GM08714 (cell line): ENCODE measurements around the gene SCFD2.
A peak's percentile ranks its signal among the peaks of the same experiment; 100 is the strongest.

Experiments used
- H3K4me3 ChIP-seq: fragments of 200-500 bp; sonication (Bioruptor generic); 2 replicates; pipeline ENCODE4 v1.5.1; 2014; ENCODE audit warnings: mild to moderate bottlenecking, low read length, inconsistent platforms
- ZNF274 ChIP-seq: IDR thresholded peaks from 2 replicates; pipeline ENCODE4 v1.6.1; 2012; ENCODE audit warnings: mild to moderate bottlenecking, low read depth, low read length

Gene SCFD2

GRCh38 chr4:52862639-52863161, 503.2 kb downstream of the SCFD2 start:
- no peak for TF ChIP-seq ZNF274

GRCh38 chr4:52861879-52862616, 503.8 kb downstream of the SCFD2 start, which contains the start of gene RASL11B:
RASL11B (plus strand) TSS chr4:52862317; CDS start chr4:52862508, 191 bp downstream.
- no peak for TF ChIP-seq ZNF274
- H3K4me3 ChIP-seq = peak within 1 kb of the TSS; percentile 63; the same call in 1 of the 2 replicates

More at GRCh38 chr4:52862639-52863161, 503.2 kb downstream of the SCFD2 start:
- H3K4me3 ChIP-seq = peak overlapping the region; percentile 63; the same call in 1 of the 2 replicates

DNA sequence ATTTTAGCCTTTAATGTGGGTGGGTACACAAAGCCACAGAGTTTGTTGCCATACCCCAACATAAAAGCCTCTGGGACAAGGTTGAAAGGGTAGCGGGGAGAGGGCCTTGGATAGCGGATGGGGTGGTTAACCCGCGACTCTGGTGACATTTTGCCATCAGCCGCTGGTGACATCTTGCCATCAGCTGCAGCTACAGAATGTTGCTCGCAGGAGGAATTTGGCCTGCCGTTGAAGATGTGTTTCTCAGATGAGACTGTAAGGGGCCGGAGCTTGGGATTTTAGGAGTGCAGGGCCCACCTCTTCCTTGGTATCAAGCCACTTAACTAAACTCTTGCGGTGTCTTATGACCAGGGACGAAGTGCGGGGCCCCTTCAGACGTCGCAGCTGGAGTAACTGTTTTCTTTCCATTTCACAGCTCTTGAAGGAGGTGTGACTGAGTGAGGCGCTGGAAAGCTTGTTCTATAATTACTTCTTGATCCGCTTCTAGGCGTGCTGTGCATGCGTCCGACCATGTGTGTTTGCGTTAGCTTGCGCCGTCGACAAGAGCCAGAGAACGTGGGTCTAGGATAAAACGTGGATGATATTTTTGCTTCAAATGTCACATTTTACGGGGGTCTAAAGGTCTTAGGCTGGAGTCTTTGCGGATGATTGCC, 504.6 kb downstream of the SCFD2 start:
- TF ChIP-seq ZNF274 = no peak
- peak overlapping the region; percentile 58; the same call in 1 of the 2 replicates for H3K4me3 ChIP-seq

GRCh38 chr4:52860361-52860760, 505.5 kb downstream of the SCFD2 start:
- no peak for TF ChIP-seq ZNF274
- H3K4me3 ChIP-seq = no peak overlapping the region

- no peak for TF ChIP-seq ZNF274
- H3K4me3 ChIP-seq = no peak overlapping the region
Observed at GRCh38 chr4:52856801-52857200, 509.1 kb downstream of the SCFD2 start.

GRCh38 chr4:52853351-52853750, 512.5 kb downstream of the SCFD2 start:
- no peak for TF ChIP-seq ZNF274
- no peak overlapping the region for H3K4me3 ChIP-seq

GRCh38 chr4:52852711-52853110, 513.1 kb downstream of the SCFD2 start:
- H3K4me3 ChIP-seq = no peak overlapping the region
- no peak for TF ChIP-seq ZNF274

- no peak for TF ChIP-seq ZNF274
- no peak overlapping the region for H3K4me3 ChIP-seq
Observed at GRCh38 chr4:52852041-52852440, 513.8 kb downstream of the SCFD2 start.

DNA sequence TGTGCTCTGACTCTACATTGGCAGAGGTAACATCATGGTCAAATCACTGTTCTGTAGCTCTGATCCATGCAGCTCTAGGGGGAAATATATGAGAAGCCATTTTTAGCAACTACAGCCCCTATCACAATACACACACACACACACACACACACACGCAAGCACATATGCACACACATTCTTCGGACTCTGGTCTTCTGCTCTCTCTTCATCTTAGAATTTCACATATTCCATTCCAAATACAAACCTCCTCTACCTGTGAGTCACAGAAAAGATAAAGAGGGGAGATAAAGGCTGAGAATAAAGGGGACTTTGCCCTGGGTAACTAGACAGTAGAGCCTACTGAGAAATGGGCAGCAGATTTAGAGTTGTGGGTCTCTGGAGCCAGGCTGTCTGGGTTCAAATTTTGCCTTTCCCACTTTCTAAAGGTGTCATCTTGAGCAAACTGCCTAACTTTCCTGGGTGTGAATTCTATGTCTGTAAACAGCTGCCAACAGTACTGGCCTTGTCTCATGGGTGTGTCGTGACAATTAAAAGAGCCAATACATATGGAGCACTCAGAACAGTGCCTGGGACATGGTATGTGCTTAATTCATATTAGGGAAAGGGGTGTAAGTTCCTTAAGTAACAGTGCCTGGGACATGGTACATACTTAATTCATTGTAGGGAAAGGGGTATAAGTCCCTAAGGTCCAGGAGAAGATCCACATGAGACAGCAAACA, 515.3 kb downstream of the SCFD2 start:
- no peak for TF ChIP-seq ZNF274
- H3K4me3 ChIP-seq = no peak overlapping the region

- no peak overlapping the region for H3K4me3 ChIP-seq
- no peak for TF ChIP-seq ZNF274
Observed at GRCh38 chr4:52848254-52848653, 517.6 kb downstream of the SCFD2 start.

DNA sequence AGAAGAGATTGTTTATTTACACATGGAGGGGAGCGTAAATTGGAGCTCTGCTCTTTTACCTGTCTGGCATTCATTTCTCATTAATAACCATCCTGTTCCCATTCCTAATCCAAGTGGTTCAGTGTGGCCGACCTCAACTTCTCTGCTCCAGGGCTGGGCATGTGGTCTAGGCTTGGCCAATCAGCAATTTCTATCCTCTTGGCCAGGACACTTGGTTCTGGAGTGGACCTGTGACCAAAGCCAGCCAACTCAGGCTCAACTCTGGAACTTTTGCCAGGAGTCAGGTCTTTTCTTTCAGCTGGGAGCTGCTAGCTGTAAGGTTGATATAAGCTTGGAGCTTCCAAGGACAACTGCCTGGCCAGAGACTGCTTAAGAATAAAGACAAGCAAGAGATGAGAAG, 519.4 kb downstream of the SCFD2 start:
- TF ChIP-seq ZNF274 = no peak
- no peak overlapping the region for H3K4me3 ChIP-seq

DNA sequence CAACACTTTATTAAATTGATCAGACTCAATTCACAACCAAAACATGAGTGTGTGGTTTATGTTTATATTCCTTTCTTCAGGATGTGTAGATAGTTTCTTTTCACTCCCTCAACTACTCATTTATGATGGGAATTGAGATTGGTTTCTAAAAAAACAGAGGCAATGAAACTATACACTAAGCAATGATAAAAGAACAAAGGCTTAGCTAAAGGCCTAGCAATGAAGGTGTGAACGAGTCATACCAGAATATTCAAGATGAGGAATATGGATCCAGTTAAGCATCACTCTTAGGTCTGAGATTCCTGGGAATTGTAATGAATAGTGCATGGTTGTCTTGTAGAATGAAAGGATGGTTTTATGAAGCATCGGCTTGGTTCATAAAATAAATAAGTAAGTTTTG, 521.3 kb downstream of the SCFD2 start:
- no peak overlapping the region for H3K4me3 ChIP-seq
- no peak for TF ChIP-seq ZNF274

DNA sequence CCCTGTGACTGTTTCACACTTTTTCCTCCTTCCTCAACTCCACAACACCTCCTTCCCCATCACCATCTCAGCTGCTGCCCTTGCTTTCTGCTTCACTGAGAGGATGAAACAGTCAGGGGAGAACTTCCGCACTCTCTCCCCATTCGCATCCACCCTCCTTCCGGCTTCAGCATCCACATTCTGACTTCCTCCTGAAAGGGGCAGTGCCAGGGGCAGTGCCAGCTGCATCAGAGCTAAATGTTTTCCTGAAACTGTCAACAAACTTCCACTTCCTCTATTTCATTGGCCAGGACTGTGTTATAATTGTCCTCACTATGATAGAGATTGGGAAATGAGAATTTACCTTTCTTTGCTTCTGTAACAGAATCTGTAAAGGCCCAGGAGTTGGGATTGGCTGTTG, 521.9 kb downstream of the SCFD2 start:
- no peak overlapping the region for H3K4me3 ChIP-seq
- TF ChIP-seq ZNF274 = no peak

- no peak overlapping the region for H3K4me3 ChIP-seq
- TF ChIP-seq ZNF274 = no peak
Observed at GRCh38 chr4:52843351-52843750, 522.5 kb downstream of the SCFD2 start.
